Measurements from ENCODE around the gene NDUFS7.

Gene NDUFS7

GRCh38 chr19:1386945-1387683 is 3.4 kb downstream of the NDUFS7 start:
- no peak for DNase-seq

DNA sequence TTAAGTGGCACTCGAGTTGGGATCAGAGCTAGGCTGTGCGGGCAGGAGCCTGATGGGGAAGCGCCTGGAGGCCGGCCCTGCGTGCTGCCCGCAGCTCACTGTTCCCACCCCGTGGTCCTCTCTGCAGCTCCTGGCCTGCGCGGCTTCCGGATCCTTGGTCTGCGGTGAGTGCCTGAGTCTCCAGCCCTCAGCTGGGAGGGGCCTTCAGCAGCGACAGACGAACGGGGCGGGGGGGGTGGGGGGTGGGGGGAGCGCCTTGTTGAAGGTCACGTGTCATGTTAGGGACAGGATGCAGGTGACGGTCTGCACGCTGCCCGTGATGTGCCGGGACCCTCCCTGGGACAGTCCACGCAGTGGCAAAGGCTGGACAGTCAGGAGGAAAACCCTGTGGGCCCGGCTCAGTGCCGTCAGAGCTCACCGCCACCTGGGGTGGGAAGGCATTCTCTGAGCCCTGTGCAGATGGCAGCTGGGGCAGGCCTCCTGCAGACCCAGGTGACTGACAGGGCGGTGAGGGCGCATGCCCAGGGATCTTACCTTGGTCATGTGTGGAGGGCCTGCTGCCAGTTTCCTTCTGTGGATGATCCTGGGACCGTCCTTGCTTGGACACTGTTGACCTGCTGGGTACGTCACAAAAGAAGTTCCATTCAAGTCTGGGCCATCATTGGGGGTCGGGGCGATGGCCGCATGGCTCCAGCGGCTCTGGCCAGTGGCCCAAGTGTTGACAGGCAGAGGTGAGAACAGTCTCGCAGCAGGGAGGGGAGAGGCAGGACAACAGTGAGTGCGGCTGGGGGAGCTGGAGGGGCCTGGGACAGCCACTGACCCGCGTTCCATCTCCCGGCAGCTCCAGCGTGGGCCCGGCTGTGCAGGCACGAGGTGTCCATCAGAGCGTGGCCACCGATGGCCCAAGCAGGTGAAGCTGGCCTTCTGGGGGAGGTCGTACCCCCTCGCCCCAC is 4.3 kb downstream of the NDUFS7 start:
- no peak for DNase-seq

- no peak for DNase-seq
These were observed 4.9 kb downstream of the NDUFS7 start for GRCh38 chr19:1388637-1389026.

DNA sequence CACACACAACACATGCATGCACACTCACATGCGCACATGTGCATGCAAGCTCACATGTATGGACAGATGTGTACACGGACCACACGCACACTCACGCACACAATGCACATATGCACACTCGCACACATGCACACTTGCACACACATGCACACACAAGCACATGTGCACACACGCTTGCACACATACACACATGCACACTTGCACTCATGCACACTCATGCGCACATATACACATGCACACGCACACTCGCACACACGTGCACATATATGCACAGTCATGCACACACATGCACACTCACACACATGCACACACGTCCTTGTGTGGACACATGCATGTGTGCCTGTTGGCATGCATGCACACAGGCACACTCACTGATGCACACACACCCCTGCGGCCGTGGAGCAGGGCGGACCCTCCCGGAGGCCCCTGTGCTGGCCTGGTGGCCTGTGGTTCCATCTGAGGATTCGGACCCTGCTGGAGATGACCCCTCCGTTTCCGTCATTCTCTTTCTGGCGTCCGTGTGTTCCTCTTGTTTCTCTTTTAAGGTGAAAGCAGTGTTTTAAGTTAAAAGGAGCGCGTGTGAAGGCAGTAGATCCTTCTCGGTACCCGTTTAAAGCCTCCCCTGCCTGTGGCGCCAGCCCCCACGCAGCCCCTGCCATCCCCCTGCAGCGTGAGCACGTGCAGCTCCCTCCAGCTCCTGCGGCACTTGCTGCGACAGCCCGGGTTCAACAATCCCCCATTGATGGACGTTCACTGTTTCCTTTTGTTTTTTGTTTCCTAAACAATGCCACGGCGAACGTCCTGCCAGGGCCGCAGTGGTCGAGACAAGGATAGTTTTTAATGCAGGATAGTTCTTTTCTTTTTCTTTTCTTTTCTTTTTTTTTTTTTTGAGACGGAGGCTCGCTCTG is 5.6 kb downstream of the NDUFS7 start:
- no peak for DNase-seq

- no peak for DNase-seq
These were observed 7.2 kb downstream of the NDUFS7 start for GRCh38 chr19:1390890-1391423.

DNA sequence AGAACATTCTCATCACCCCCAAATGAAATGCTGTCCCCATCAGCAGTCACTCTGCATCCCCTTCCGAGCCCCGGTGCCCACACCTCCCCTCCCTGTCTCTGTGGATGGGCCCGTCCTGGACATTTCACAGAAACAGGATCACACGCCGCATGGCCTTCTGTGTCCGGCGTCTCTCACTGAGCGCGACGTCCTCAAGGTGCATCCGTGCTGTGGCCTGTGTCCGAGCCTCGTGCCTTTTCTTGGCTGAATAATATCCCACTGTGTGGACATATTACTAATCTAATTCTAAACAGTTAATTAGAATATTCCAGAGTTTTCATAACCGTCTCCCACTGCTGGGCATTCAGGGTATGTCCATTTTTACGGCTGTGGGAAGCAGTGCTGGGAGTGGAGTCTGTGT is 8.7 kb downstream of the NDUFS7 start:
- DNase-seq = no peak

DNA sequence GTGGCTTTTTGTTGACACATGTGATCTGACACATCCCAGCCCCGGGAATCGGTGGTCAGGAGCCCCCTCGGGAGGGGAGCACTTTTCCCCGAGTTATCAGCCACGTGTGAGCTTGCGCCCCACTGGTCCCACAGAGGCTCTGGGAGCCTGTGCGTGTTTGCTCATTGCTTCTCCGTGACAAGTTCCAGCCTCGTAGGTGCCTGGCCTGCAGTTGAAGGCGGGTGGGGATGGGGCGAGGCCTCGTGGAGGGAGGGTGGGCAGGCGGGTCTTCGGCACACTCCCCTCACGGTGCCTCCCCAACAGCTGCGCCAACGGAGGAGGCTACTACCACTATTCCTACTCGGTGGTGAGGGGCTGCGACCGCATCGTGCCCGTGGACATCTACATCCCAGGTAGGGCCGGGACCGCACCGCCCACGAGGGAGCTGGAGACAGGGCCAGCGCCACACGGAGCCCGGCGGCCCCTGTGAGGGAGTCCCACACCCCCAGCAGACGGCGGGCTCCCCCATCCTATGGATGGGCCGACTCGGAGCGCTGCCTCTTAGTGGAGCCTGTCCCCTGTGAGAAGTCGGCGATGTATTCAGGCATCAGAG is 9.3 kb downstream of the NDUFS7 start:
- no peak for DNase-seq

GRCh38 chr19:1393841-1394240 is 10.1 kb downstream of the NDUFS7 start:
- no peak for DNase-seq

GRCh38 chr19:1394252-1395193 is 10.8 kb downstream of the NDUFS7 start:
- no peak for DNase-seq

- no peak for DNase-seq
These were observed 11.7 kb downstream of the NDUFS7 start for GRCh38 chr19:1395194-1396018.

GRCh38 chr19:1396019-1396767 is 12.5 kb downstream of the NDUFS7 start:
- DNase-seq = no peak

DNA sequence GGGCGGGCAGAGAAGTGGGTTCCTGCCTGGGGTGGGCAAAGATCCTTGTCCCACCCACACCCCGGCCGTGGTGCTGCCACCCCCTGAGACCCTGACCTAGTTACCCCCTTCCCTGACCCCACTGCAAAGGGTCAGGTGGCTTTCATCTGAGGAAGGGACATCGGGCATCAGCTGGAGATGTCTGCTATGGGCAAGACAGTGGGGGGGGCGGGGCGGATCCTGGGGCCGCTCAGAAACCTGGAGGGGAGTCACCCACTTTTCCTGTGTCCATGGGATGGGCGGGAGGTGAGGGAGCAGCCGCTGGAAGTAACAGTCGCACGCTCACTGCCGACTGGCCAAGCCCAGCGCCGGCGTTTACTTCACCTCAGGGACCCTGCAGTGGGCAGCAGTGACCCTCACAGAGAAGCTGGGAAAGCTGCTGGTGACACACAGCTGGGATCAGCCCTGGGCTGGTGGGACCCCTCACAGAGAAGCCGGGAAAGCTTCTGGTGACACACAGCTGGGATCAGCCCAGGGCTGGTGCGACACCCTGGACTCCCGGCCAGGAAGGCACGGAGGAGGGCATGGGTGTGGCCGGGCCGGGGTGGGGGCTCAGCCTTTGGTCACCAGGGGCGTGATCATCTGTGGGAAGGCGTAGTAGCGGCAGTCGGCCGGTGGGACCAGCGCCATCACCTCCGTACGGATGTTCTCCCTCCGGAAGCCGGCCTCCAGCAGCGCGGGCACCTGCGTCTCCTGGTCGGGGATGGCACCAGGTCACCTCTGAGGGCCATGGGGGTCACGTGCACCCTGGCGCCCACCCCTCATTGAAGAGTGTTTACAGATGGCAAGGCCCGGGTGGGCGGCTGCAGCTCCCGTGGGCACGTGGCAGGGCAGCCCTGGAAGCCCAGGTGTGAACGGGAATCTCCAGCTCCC is 13.3 kb downstream of the NDUFS7 start:
- DNase-seq = no peak

DNA sequence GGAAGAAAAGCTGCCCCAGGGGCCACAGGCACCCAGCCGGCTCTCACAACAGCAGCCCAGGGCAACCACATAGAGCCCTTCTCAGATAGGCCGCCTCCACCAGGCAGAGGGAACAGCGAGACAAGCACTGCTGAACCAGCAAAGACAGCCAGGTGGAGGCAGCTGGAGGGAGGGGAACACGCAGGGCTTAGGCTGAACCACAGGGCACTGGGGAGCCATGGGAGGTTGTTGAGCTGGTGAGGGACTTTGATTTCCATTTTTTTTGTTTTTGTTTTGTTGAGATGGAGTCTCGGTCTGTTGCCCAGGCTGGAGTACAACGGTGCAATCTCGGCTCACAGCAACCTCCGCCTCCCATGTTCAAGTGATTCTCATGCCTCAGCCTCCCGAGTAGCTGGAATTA is 14.1 kb downstream of the NDUFS7 start:
- no peak for DNase-seq

GRCh38 chr19:1399079-1399478 is 15.4 kb downstream of the NDUFS7 start:
- DNase-seq = no peak

- DNase-seq = no peak
These were observed 16.0 kb downstream of the NDUFS7 start for GRCh38 chr19:1399745-1400144.

GRCh38 chr19:1400281-1401137 is 16.8 kb downstream of the NDUFS7 start:
- no peak for DNase-seq

Measured in stimulated activated CD4-positive, alpha-beta T cell treated with anti-CD3 and anti-CD28 coated beads, Interleukin-12 subunit alpha, Interleukin-12 subunit beta, amount 100 ng/mL, for 4 hours (primary cell).